GM12873 (cell line): ENCODE data around the gene PDGFRB.
A peak's percentile ranks its signal among the peaks of the same experiment; 100 is the strongest.

ENCODE experiments used
- CTCF ChIP-seq: IDR thresholded peaks from 2 replicates; pipeline ENCODE4 v1.5.1; 2012; ENCODE audit warnings: low read depth, mild to moderate bottlenecking, moderate library complexity, low read length, control low read depth; ENCODE audit not compliant: insufficient read depth; ENCODE audit errors: missing control alignments

Gene PDGFRB

DNA sequence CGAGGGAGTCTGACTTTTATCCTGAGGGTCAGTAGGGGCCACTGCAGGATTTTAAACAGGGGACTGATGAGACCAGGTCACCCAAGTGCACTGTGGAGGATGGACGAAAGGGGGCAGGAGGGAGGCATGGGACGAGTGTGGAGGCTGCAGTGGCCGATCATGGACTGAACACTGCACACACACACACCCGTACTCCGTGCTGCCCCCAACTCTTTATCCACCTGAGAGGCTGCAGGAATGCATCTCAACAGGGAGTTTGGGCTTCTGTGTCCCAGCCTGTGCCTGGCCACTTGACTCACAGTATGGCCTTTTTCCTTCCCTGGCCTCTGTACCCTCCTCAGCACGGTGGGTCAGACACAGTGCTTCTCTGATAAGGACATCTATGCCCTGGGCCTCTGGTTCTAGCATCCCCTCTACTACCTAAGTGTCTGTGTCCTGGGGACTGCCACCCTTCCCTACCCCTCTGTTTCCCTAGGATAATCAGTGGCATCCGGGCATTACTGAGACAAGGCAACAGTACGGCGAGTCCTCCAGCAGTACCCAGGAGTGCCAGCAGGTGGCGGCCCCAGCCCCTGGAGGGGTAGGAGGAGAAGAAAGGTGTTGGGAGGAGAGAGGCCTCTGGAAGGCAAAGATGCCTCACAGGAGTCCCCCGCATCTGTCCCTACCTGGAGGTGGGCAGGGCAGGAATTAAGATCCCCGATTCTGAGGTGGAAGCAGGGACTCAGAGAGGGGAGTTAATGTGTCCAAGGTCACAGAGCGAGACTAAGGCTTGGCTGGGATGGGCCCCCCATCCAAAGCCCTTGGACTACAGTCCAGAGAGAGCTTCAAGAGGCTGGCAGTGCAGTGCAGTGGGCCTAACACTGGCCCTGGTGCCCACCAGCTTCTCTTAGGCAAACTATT lies 5.8 kb upstream of the PDGFRB start:
- TF ChIP-seq CTCF: peak; percentile 92

DNA sequence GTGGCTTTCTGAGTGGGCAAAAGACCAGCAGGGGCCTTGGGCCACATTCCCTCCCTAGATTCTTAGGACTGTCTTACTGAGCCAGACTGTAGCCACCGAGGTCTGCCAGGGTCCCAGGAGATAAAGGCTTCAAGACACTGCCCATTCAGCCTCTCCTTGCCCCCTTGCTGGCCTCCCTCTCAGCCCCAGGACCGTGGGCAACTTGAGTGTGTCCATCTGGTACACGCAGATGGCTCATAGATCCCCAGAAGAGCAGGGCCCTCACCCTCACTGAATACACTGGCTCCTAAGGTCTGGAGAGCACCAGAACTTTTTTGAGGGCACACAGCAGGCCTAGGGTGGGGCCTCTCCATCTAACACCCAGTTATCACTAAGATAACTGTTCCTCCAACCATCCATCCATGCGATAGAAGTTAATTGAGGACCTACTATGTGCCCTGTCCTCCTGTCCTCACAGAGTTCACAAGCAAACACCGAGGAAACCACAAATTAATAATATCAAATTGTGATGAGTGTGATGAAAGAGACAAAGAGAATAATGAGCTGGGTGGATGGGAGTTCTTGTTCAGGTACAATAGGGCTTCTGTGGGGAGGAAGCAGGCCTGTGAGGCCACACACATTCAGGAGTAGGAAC lies 4.9 kb upstream of the PDGFRB start:
- no peak for TF ChIP-seq CTCF

DNA sequence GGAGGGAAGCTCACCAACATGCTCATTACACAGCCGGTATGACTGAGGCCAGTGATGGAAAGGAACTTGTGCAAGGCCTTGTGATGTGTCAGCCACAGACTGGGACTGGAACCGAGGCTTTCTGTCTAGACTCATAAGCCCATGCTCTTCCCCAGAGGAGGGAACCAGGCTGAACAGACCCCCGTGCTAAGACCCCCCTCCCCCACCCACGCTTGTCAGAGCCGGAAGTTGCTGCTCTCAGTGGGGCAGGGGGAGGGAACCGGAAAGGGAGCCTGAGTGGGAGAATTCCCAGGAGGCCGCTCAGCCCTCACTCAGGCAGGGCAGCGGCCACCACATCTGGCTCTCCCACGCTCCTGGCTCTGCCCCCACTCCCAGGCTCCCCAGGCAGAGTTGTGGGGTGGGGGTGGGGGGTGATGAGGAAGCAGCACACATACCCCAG lies 4.1 kb upstream of the PDGFRB start:
- TF ChIP-seq CTCF: no peak

DNA sequence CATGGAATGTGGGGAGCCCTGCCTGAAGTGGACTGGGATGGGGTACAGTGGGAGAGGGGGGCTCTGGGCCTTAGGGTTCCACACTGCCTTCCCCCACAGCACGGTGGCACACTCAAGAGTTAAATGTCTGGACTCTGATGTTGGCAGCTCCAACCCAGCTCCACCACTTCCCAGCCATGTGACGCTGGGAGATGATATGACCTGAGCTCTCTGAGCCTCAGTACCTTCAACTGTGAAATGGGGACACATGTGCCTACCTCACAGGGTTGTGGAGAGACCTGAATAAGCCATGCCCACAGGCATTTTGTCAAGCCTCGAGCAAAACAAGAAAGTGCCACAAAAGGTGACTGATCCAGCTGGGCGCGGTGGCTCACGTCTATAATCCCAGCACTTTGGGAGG lies 3.4 kb upstream of the PDGFRB start:
- no peak for TF ChIP-seq CTCF

GRCh38 chr5:150158170-150158949 lies 2.7 kb upstream of the PDGFRB start:
- TF ChIP-seq CTCF: no peak

DNA sequence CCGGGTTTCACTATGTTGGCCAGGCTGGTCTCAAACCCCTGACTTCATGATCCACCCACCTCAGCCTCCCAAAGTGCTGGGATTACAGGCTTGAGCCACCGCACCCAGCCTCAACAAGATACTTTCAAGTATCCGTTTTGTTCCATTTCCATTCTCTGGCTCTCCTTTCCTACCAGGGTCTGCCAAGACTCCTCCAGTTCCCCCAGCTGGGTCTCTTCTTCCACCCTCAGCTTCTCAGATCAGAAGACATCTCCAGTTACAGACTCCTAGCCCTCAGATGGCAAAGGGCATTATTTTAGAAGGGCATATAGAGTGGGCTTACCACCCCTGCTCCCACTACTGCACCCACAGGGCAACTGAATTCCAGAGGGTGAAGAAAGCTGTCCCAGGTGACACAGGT lies 1.5 kb upstream of the PDGFRB start:
- TF ChIP-seq CTCF: no peak

- TF ChIP-seq CTCF: no peak
These were observed 895 bp upstream of the PDGFRB start for GRCh38 chr5:150156540-150156939.
